GM23338 (cell line): Measurements from ENCODE around the gene TPGS2. TPM values are rescaled to one million over a fixed set of nuclear protein-coding genes. Genes with fewer than 3 reads are reported as not detected.
A peak's percentile ranks its signal among the peaks of the same experiment; 100 is the strongest.

ENCODE experiments used
- ATAC-seq: fragments of 200-7000 bp; cut with Tn5 transposase; 3 replicates; pipeline ENCODE4 v1.9.1; 2020
- DNase-seq: peaks from one replicate; pipeline ENCODE4 v3.0.0-alpha.2; 2015; ENCODE audit warnings: low spot score
- H2AFZ ChIP-seq: fragments of 200-600 bp; sonication (generic); 2 replicates; pipeline ENCODE4 v1.8.0; 2016; ENCODE audit warnings: antibody characterized with exemption, mild to moderate bottlenecking, moderate library complexity
- H3F3A ChIP-seq: fragments of 200-600 bp; sonication (generic); replicated peaks from 2 replicates; pipeline ENCODE4 v1.8.0; 2017; ENCODE audit warnings: antibody characterized with exemption, mixed run types, low read depth
- H3K27ac ChIP-seq: fragments of 200-600 bp; sonication (generic); 2 replicates; pipeline ENCODE4 v1.6.1; 2016; ENCODE audit warnings: low read depth
- H3K27me3 ChIP-seq: fragments of 200-600 bp; sonication (generic); 2 replicates; pipeline ENCODE4 v1.8.0; 2016; ENCODE audit warnings: mild to moderate bottlenecking, mixed run types, moderate library complexity; ENCODE audit not compliant: insufficient read depth
- H3K36me3 ChIP-seq: fragments of 200-600 bp; sonication (generic); 2 replicates; pipeline ENCODE4 v1.8.0; 2016; ENCODE audit warnings: mild to moderate bottlenecking; ENCODE audit not compliant: insufficient read depth
- H3K4me1 ChIP-seq: fragments of 200-600 bp; sonication (generic); 2 replicates; pipeline ENCODE4 v1.8.0; 2016; ENCODE audit warnings: mild to moderate bottlenecking, moderate library complexity; ENCODE audit not compliant: insufficient read depth
- H3K4me2 ChIP-seq: fragments of 200-600 bp; sonication (generic); 2 replicates; pipeline ENCODE4 v1.7.1; 2017; ENCODE audit warnings: mixed run types
- H3K4me3 ChIP-seq: fragments of 200-600 bp; sonication (generic); 2 replicates; pipeline ENCODE4 v1.6.1; 2016; ENCODE audit warnings: mixed run types
- H3K79me2 ChIP-seq: fragments of 200-600 bp; sonication (generic); replicated peaks from 2 replicates; pipeline ENCODE4 v1.8.0; 2017; ENCODE audit warnings: mild to moderate bottlenecking; ENCODE audit not compliant: insufficient read depth
- H3K9me2 ChIP-seq: fragments of 200-600 bp; sonication (generic); 2 replicates; pipeline ENCODE4 v1.8.0; 2017; ENCODE audit not compliant: insufficient read depth
- H4K20me1 ChIP-seq: fragments of 200-600 bp; sonication (generic); replicated peaks from 2 replicates; pipeline ENCODE4 v1.8.0; 2017; ENCODE audit warnings: mild to moderate bottlenecking; ENCODE audit not compliant: insufficient read depth
- H3K27ac Mint-ChIP-seq: 2 replicates; pipeline ENCODE4 v1.8.0; 2020; ENCODE audit warnings: inconsistent platforms, mild to moderate bottlenecking, moderate library complexity, mixed read lengths
- H3K27me3 Mint-ChIP-seq: 3 replicates; pipeline ENCODE4 v1.8.0; 2022; ENCODE audit warnings: low read depth, mild to moderate bottlenecking, moderate library complexity, mixed read lengths, inconsistent platforms; ENCODE audit not compliant: insufficient read depth, poor library complexity
- H3K36me3 Mint-ChIP-seq: 3 replicates; pipeline ENCODE4 v1.8.0; 2021; ENCODE audit warnings: low read depth, mild to moderate bottlenecking, inconsistent platforms, moderate library complexity, mixed read lengths
- H3K4me1 Mint-ChIP-seq: 3 replicates; pipeline ENCODE4 v1.8.0; 2020; ENCODE audit warnings: mild to moderate bottlenecking, inconsistent platforms, mixed read lengths
- H3K4me3 Mint-ChIP-seq: 3 replicates; pipeline ENCODE4 v1.8.0; 2021; ENCODE audit warnings: moderate library complexity, mild to moderate bottlenecking, inconsistent platforms, mixed read lengths
- H3K9me3 Mint-ChIP-seq: 3 replicates; pipeline ENCODE4 v1.8.0; 2020; ENCODE audit warnings: moderate library complexity, mild to moderate bottlenecking, inconsistent platforms, mixed read lengths
- CREB1 ChIP-seq: fragments of 250-450 bp; sonication (Bioruptor Pico); IDR thresholded peaks from 2 replicates; pipeline ENCODE4 v1.5.0; 2020; ENCODE audit warnings: low read depth, mild to moderate bottlenecking, moderate library complexity
- CTCF ChIP-seq, 2 experiments: fragments of 200-600 bp in 1 of 2; sonication (generic) in 1 of 2; conservative IDR thresholded peaks; 2 replicates each; pipeline versions ENCODE4 v1.5.1 to v1.6.1; 2016 to 2017; ENCODE audit warnings: antibody characterized with exemption in 2 of 2, low read depth in 2 of 2, mild to moderate bottlenecking in 2 of 2, moderate library complexity in 1 of 2
- ETS1 ChIP-seq: IDR thresholded peaks from 2 replicates; pipeline ENCODE4 v1.6.1; 2016; ENCODE audit warnings: antibody characterized with exemption
- EZH2 ChIP-seq: fragments of 200-600 bp; sonication (generic); IDR thresholded peaks from one replicate; pipeline ENCODE4 v1.8.0; 2017; ENCODE audit warnings: antibody characterized with exemption, mild to moderate bottlenecking, low read depth; ENCODE audit not compliant: unreplicated experiment
- EZH2phosphoT487 ChIP-seq: fragments of 200-600 bp; sonication (generic); IDR thresholded peaks from one replicate; pipeline ENCODE4 v1.8.1; 2018; ENCODE audit warnings: antibody characterized with exemption; ENCODE audit not compliant: unreplicated experiment
- JUNB ChIP-seq: IDR thresholded peaks from one replicate; pipeline ENCODE4 v1.6.1; 2016; ENCODE audit warnings: antibody characterized with exemption; ENCODE audit not compliant: unreplicated experiment
- NANOG ChIP-seq: IDR thresholded peaks from 2 replicates; pipeline ENCODE4 v1.6.1; 2016; ENCODE audit warnings: antibody characterized with exemption, borderline replicate concordance
- POLR2AphosphoS5 ChIP-seq: IDR thresholded peaks from 2 replicates; pipeline ENCODE4 v1.6.1; 2016; ENCODE audit warnings: antibody characterized with exemption, low read depth
- REST ChIP-seq: IDR thresholded peaks from one replicate; pipeline ENCODE4 v1.6.1; 2018; ENCODE audit warnings: antibody characterized with exemption; ENCODE audit not compliant: unreplicated experiment
- STAT1 ChIP-seq: IDR thresholded peaks from one replicate; pipeline ENCODE4 v1.6.1; 2016; ENCODE audit warnings: antibody characterized with exemption; ENCODE audit not compliant: unreplicated experiment
- ZNF331 ChIP-seq: fragments of 250-450 bp; sonication (Bioruptor Pico); IDR thresholded peaks from 2 replicates; pipeline ENCODE4 v1.5.0; 2020; ENCODE audit warnings: low read depth, mild to moderate bottlenecking, moderate library complexity
- polyA plus RNA-seq: library from polyadenylated mRNA; unstranded; fragments of >200 nt; fragmentation: Nextera tagmentation; extraction: Ambion mirVana; gene quantifications from 2 replicates; pipeline ENCODE4 v1.2.1, GENCODE V29; 2016
- total RNA-seq: library from RNA; depleted of rRNA; stranded (reverse); fragments of >200 nt; shearing (Covaris generic); gene quantifications from 2 replicates; pipeline ENCODE4 v1.2.3, GENCODE V29; 2014

Gene TPGS2
- total and polyA plus RNA-seq, 2 experiments from 2014 or later = 136 to 167 TPM

GRCh38 chr18:36828157-36828629 is 609 bp downstream of the TPGS2 start:
- H3K4me2 ChIP-seq = peak overlapping the region; percentile 79
- peak; percentile 58 for ATAC-seq
- H3K27ac ChIP-seq = peak overlapping the region; percentile 88
- H3K4me1 ChIP-seq = no peaks in the 10 kb centered on the region
- peak overlapping the region; percentile 98 for H2AFZ ChIP-seq
- H3K9me2 ChIP-seq = no peaks in the 10 kb centered on the region
- no peak for TF ChIP-seq ETS1
- 0 out of 2 replicates have a peak, but pooled peaks cover 2% of the 10 kb centered on the region for H3K36me3 ChIP-seq
- H3K79me2 ChIP-seq = peaks cover 32% of the 10 kb centered on the region
- H3K4me1 Mint-ChIP-seq = peaks cover 18% of the 10 kb centered on the region
- 0 out of 2 replicates have a peak, but pooled peaks cover 7% of the 10 kb centered on the region for H4K20me1 ChIP-seq
- H3K27me3 Mint-ChIP-seq = no peaks in the 10 kb centered on the region
- peak overlapping the region; percentile 97 for H3K27ac Mint-ChIP-seq
- H3K9me3 Mint-ChIP-seq = no peaks in the 10 kb centered on the region
- no peaks in the 10 kb centered on the region; the same call in 1 of the 2 replicates for H3F3A ChIP-seq
- H3K4me3 Mint-ChIP-seq = peak overlapping the region; percentile 100
- peak overlapping the region; percentile 95 for H3K4me3 ChIP-seq
- no peaks in the 10 kb centered on the region for H3K27me3 ChIP-seq
- peak; percentile 70 for DNase-seq
- peaks cover 21% of the 10 kb centered on the region for H3K36me3 Mint-ChIP-seq

GRCh38 chr18:36826556-36826955 is 2.2 kb downstream of the TPGS2 start:
- peaks cover 32% of the 10 kb centered on the region for H3K79me2 ChIP-seq
- no peaks in the 10 kb centered on the region for H3K9me2 ChIP-seq
- no peaks in the 10 kb centered on the region for H3K4me1 ChIP-seq
- peaks cover 21% of the 10 kb centered on the region for H3K4me1 Mint-ChIP-seq
- DNase-seq (no peak), ATAC-seq (no peak)
- H3K4me3 Mint-ChIP-seq = no peak overlapping the region
- H3K4me3 ChIP-seq = no peak overlapping the region
- no peak overlapping the region for H3K27ac ChIP-seq
- H3F3A ChIP-seq = no peaks in the 10 kb centered on the region; the same call in 1 of the 2 replicates
- H3K27me3 Mint-ChIP-seq = no peaks in the 10 kb centered on the region
- peaks cover 7% of the 10 kb centered on the region; the same call in 1 of the 2 replicates for H4K20me1 ChIP-seq
- H3K27ac Mint-ChIP-seq = no peak overlapping the region
- no peak overlapping the region for H2AFZ ChIP-seq
- no peak overlapping the region for H3K4me2 ChIP-seq
- H3K36me3 ChIP-seq = 0 out of 2 replicates have a peak, but pooled peaks cover 2% of the 10 kb centered on the region
- H3K27me3 ChIP-seq = no peaks in the 10 kb centered on the region
- TF ChIP-seq ETS1 (no peak), NANOG (no peak), POLR2AphosphoS5 (no peak), ZNF331 (no peak), STAT1 (no peak), CTCF (conservative IDR thresholded peaks at IDR 0.05; ENCODE audit: low read depth in 2 of 2) (no peak), EZH2 (no peak), REST (no peak), CREB1 (CRISPR knock-in tag) (no peak), EZH2phosphoT487 (no peak), JUNB (no peak)
- peaks cover 24% of the 10 kb centered on the region for H3K36me3 Mint-ChIP-seq
- H3K9me3 Mint-ChIP-seq = no peaks in the 10 kb centered on the region
